Measurements from ENCODE around the gene SLC25A17.

DNA sequence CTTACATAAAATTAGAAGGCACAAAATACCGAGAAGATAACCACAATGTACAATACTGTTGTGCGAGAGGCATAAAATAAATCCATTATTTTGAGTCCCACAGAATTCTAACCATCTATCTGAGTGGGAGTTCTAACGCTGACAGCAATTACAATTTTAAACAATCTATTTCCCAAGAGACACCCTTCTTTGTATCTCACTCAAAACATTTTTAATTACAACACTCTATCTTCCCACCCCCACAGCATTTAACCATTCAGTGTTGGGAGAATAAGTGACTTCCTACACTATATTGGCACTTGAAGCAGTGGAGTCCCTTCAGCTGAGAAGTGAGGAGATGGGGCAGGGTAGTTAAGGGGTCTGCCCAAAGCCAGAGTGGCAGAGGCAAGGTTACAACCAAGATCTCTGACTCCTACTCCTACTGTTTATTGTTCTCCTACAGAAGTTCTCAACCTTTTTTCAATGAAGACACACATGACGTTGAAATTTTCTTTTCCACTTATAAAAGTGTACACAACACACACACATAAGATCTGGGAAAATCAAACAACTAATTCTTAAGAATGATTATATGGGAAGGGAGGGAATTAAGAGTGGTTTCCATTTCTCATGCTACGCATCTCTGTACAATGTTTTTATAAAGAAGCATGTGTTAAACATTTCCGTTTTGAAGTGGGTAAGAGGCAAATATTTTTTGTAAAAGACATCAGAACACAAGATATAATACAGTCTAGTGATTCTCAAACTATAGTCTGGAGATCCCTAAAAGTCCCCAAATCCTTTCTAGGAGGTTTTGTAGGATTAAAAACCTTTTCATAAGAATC is 10.9 kb downstream of the SLC25A17 start:
- TF ChIP-seq POLR2A (IDR thresholded peaks at IDR 0.05; ENCODE audit: low read length) (no peak), GATA1 (IDR thresholded peaks at IDR 0.05; ENCODE audit: low read depth, low read length) (no peak)
